Measurements from ENCODE around the gene FECH. TPM values are rescaled to one million over a fixed set of nuclear protein-coding genes. Genes with fewer than 3 reads are reported as not detected.
"Not testable (repeated sequence)": the region's sequence is repeated elsewhere in the genome, so short reads cannot be mapped to it uniquely, and the experiment has no call there.

The FECH gene
- total and polyA plus RNA-seq, 5 experiments from 2014 or later: 16.5 to 24.5 (median 18.0) TPM

DNA sequence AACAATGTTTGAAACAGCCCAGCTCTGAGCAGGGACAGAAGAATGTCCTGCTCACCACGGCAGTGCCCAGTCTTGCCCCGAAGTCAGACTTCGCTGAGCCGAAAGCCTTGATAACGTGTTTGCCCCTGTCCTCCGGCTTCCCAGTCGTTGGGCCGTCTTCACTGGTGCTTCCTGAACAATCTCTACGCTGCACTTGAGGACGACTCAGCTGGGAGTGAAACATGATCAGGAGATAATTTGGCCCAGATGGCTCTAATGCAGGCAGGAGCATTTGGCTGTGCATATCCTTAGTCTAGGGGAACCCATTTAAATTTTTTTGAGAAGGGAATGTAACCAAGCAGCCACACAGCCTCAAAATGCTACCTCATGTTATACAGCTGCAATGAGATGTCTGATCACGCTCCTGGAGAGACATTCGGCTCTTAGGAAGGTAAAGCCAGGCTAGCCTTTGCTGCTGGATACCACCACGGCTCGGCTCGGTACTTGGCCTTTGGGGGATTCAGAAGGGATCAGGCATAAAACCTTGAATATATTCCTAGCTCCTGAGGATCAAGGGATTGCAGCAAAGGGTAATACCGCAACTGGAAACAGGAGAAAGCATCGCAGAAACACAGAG, 43.6 kb downstream of the FECH start:
- Mint-ChIP-seq H3K9me3 (no peaks in the 10 kb centered on the region), H3K27ac (no peak overlapping the region), H3K4me1 (peaks cover 7 to 14% (median 13%) of the 10 kb centered on the region in 4 donors), H3K36me3 (peaks cover 0 to 8% (median 0%) of the 10 kb centered on the region in 3 donors), H3K27me3 (peaks cover 0 to 4% (median 0%) of the 10 kb centered on the region in 5 donors), H3K4me3 (no peak overlapping the region)
- DNase-seq (no peak), ATAC-seq (no peak)
- POLR2A ChIA-PET: no interaction called here

- POLR2A ChIA-PET: no interaction called here
- H3K4me1 Mint-ChIP-seq: peaks cover 7 to 14% (median 13%) of the 10 kb centered on the region in 4 donors
These were observed 44.4 kb downstream of the FECH start for GRCh38 chr18:57542126-57542525.

GRCh38 chr18:57539702-57540101, 46.8 kb downstream of the FECH start:
- no peaks in the 10 kb centered on the region for H3K36me3 Mint-ChIP-seq
- H3K27me3 Mint-ChIP-seq: peaks cover 0 to 4% (median 0%) of the 10 kb centered on the region in 5 donors
- H3K9me3 Mint-ChIP-seq: no peaks in the 10 kb centered on the region
- no peak overlapping the region for H3K4me3 Mint-ChIP-seq
- DNase-seq (no peak), ATAC-seq (no peak)
- POLR2A ChIA-PET: no interaction called here
- H3K27ac Mint-ChIP-seq: no peak overlapping the region
- H3K4me1 Mint-ChIP-seq: peaks cover 0 to 2% (median 0%) of the 10 kb centered on the region in 4 donors

More at GRCh38 chr18:57542126-57542525, 44.4 kb downstream of the FECH start:
- no peak overlapping the region for H3K27ac Mint-ChIP-seq
- ATAC-seq (no peak), DNase-seq (no peak)
- H3K4me3 Mint-ChIP-seq: no peak overlapping the region
- peaks cover 0 to 4% (median 0%) of the 10 kb centered on the region in 3 donors for H3K36me3 Mint-ChIP-seq
- H3K9me3 Mint-ChIP-seq: no peaks in the 10 kb centered on the region
- H3K27me3 Mint-ChIP-seq: peaks cover 0 to 4% (median 0%) of the 10 kb centered on the region in 5 donors

- Mint-ChIP-seq H3K9me3 (no peaks in the 10 kb centered on the region), H3K36me3 (no peaks in the 10 kb centered on the region), H3K27me3 (peaks cover 0 to 4% (median 0%) of the 10 kb centered on the region in 5 donors), H3K27ac (no peak overlapping the region), H3K4me3 (no peak overlapping the region), H3K4me1 (peaks cover 0 to 2% (median 0%) of the 10 kb centered on the region in 4 donors)
- POLR2A ChIA-PET: no interaction called here
- no peak for DNase-seq
- ATAC-seq: no peak
These were observed 47.9 kb downstream of the FECH start for GRCh38 chr18:57538614-57539013.

DNA sequence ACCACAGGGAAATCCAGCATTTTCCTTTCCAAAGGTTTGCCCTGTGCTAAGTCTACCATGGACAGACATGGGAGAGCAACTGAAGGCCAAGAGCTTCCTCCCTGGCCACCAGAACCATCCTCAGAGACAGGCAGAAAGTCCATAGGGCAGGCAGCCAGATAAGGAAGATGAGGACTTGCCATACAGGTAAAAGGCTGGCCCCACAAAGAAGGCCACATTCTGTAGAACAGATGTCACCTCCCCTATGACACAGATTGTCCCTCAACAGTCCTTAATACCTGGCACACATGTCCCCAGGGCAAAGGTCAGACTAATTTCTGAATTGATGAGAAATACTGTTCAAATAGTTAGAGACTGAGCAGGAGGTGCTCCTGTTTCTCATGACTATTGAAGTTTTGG, 52.0 kb downstream of the FECH start:
- POLR2A ChIA-PET: no interaction called here
- H3K9me3 Mint-ChIP-seq: no peaks in the 10 kb centered on the region
- DNase-seq (no peak), ATAC-seq (no peak)
- peaks cover 0 to 9% (median 5%) of the 10 kb centered on the region in 5 donors for H3K27me3 Mint-ChIP-seq
- H3K27ac Mint-ChIP-seq: no peak overlapping the region
- H3K4me1 Mint-ChIP-seq: peaks cover 0 to 2% (median 0%) of the 10 kb centered on the region in 4 donors
- no peak overlapping the region for H3K4me3 Mint-ChIP-seq
- H3K36me3 Mint-ChIP-seq: no peaks in the 10 kb centered on the region

GRCh38 chr18:57533868-57534510, 52.5 kb downstream of the FECH start:
- peaks cover 0 to 8% (median 5%) of the 10 kb centered on the region in 5 donors for H3K27me3 Mint-ChIP-seq

DNA sequence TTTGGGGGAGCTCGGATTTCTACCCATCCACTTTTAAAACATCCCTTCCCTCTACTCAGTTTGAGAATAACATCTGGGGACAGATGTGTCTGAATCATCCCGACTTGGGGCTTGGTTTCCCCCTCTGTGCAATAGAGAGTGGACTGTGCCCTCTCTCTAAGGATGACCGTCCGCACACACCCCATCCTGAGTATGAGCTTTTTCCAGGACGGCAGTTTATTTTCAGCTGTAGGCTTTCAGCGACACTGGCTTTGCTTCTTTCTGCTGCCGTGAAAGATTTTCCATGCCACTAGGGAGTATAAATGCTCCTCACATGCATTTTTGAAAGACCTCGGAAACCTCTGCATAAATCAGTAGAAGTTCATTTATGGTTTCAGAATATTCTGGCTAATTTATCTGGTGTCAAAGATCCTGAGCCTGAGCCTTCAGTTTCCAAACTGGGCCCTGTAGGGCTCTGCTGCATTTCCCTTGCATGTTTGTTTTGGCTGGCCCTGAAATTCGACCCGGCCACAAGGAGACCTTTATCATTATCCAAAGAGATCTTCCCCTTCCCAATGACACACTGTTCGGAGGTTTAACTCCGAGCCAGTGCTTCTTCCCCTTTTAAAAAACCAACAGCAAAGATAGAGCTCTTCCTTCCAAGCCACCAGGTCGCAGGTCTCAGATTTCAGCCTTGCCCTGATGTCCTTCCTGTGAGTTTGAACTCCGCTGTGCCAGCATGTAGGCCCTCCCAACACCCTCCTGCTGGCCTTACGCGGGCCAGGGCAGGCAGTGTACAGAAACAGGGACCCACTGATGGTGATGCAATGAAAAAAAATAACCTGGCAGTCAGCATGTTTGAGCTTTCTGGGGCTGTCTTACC, 53.3 kb downstream of the FECH start:
- Mint-ChIP-seq H3K4me1 (no peaks in the 10 kb centered on the region), H3K27ac (no peak overlapping the region), H3K9me3 (no peaks in the 10 kb centered on the region), H3K27me3 (peaks cover 0 to 11% (median 5%) of the 10 kb centered on the region in 5 donors), H3K4me3 (no peak overlapping the region), H3K36me3 (no peaks in the 10 kb centered on the region)
- no peak for DNase-seq
- no peak for ATAC-seq
- POLR2A ChIA-PET: no interaction called here

More at GRCh38 chr18:57533868-57534510, 52.5 kb downstream of the FECH start:
- DNase-seq: no peak
- H3K27ac Mint-ChIP-seq: no peak overlapping the region
- POLR2A ChIA-PET: no interaction called here
- ATAC-seq: no peak
- no peaks in the 10 kb centered on the region for H3K4me1 Mint-ChIP-seq
- H3K36me3 Mint-ChIP-seq: no peaks in the 10 kb centered on the region
- H3K4me3 Mint-ChIP-seq: no peak overlapping the region
- H3K9me3 Mint-ChIP-seq: no peaks in the 10 kb centered on the region

GRCh38 chr18:57529151-57529550, 57.4 kb downstream of the FECH start:
- Mint-ChIP-seq H3K27me3 (peaks cover 0 to 16% (median 7%) of the 10 kb centered on the region in 5 donors), H3K27ac (no peak overlapping the region), H3K9me3 (no peaks in the 10 kb centered on the region), H3K4me1 (no peaks in the 10 kb centered on the region), H3K4me3 (no peak overlapping the region), H3K36me3 (no peaks in the 10 kb centered on the region)
- POLR2A ChIA-PET: no interaction called here
- DNase-seq (no peak), ATAC-seq (no peak)

DNA sequence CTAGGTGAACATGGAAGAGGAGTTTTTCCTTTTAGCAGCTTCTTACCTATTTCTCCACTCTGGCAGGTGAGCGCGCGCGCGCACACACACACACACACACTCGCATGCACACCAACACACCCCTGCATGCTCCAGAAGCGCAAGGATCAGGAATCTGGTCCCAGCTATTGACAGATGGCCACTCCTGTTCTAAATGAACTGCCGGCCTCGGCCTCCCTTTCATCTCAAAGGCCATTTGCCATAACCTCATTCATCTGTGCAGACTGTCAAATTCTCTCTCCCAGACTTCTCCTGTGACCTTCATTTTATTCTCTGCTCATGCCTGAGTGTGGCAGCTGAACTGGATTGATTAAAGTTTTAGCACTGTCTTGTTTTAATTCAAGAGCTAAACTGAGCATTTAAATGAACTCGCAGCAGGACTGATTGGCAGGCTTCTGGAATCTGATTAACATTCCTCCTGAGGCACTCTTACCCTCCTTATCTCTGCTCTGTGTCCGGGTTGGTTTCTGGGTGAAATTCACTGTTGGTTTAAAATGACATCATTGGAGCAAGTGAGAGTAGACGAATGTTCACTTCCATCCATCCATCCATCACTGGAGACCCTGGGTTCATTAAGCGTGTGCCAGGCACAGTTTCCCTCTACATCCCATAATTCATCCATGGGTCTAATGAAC, 58.8 kb downstream of the FECH start:
- POLR2A ChIA-PET: no interaction called here
- Mint-ChIP-seq H3K27ac (no peak overlapping the region), H3K27me3 (peaks cover 0 to 16% (median 7%) of the 10 kb centered on the region in 5 donors), H3K9me3 (no peaks in the 10 kb centered on the region), H3K4me1 (peaks cover 0 to 5% (median 0%) of the 10 kb centered on the region in 4 donors), H3K4me3 (no peak overlapping the region), H3K36me3 (no peaks in the 10 kb centered on the region)
- ATAC-seq: no peak
- no peak for DNase-seq

DNA sequence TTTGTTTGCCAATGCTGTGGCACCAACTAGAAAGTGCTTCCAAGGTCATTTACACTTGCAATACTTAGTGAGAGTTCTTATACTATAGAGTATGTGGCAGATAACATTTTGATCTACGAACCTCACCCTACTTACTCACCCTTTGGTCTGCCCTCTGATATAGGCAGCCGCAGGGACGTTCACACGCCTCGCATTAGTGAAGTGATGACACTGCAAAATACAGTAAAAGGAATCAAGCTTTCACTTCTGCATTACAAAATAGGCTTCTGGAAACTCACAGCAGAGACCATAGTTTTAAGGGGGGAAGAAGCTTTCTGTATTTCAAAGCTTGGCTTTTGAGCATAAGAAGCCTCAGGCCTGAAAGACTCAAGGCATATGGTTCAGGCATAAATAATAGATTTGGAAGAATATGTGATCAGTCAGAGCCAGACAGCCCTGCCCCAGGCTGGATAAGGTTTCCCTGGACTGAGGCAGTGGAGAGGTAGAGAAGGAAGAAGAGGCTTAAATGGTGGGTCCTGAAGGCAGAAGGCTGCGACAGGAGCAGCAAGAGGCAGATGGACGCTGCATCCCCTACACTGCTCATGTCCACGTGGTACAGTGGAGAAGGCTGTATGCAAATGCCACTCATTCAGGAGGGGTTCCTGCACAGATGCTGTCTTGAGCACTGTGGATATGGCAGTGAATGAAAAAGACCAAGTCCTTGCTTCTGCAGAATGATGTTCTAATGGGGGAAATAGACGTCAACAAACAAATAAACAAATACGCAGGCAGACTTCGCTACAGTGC, 63.1 kb downstream of the FECH start:
- H3K36me3 Mint-ChIP-seq: no peaks in the 10 kb centered on the region
- H3K4me1 Mint-ChIP-seq: peaks cover 0 to 5% (median 0%) of the 10 kb centered on the region in 4 donors
- DNase-seq (no peak), ATAC-seq (no peak)
- POLR2A ChIA-PET: no interaction called here
- no peaks in the 10 kb centered on the region for H3K9me3 Mint-ChIP-seq
- peaks cover 3 to 20% (median 15%) of the 10 kb centered on the region in 5 donors for H3K27me3 Mint-ChIP-seq
- H3K4me3 Mint-ChIP-seq: no peak overlapping the region
- H3K27ac Mint-ChIP-seq: no peak overlapping the region

- H3K27me3 Mint-ChIP-seq: peaks cover 3 to 26% (median 15%) of the 10 kb centered on the region in 5 donors
- POLR2A ChIA-PET, H3K9me3 Mint-ChIP-seq, H3K4me1 Mint-ChIP-seq, ATAC-seq, H3K36me3 Mint-ChIP-seq, DNase-seq, H3K27ac Mint-ChIP-seq, H3K4me3 Mint-ChIP-seq: not testable (repeated sequence)
These were observed 64.2 kb downstream of the FECH start for GRCh38 chr18:57522348-57522747.

All from naive thymus-derived CD8-positive, alpha-beta T cell (primary cell).